Ishikawa (cell line): ENCODE measurements around the gene OGA.

Experiments
- CEBPB ChIP-seq: IDR thresholded peaks from 2 replicates; pipeline ENCODE4 v1.6.1; 2012
- EGR1 ChIP-seq: IDR thresholded peaks from 2 replicates; pipeline ENCODE4 v1.6.1; 2012
- EP300 ChIP-seq: IDR thresholded peaks from 2 replicates; pipeline ENCODE4 v1.6.1; 2012; ENCODE audit warnings: borderline replicate concordance
- NFIC ChIP-seq: IDR thresholded peaks from 2 replicates; pipeline ENCODE4 v1.6.1; 2012
- REST ChIP-seq: IDR thresholded peaks from 2 replicates; pipeline ENCODE4 v1.6.1; 2012; ENCODE audit warnings: low read depth, mild to moderate bottlenecking
- TCF12 ChIP-seq: IDR thresholded peaks from 2 replicates; pipeline ENCODE4 v1.6.1; 2012; ENCODE audit warnings: low read depth
- TF ChIP-seq, protein P1 (sequence below): IDR thresholded peaks from 2 replicates; pipeline ENCODE4 v1.6.1; 2012

DNA sequence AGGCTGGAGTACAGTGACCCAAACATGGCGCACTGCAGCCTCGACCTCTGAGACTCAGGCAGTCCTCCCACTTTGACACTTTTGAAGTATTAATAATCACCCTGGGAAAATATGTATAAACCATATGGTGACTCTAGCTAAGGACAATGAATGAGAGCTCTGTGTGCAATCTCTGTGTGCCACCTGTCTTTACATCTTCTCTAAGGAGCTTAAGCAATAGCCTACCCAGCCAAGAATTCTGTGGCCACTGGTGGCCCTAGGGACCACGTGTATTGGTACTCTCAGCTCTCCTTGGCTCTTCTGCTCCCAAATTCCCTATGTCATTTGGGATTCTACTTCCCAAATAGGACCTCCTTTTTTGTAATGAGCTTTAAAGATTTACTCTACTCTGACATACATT, 66.0 kb downstream of the OGA start:
- TF ChIP-seq CEBPB (no peak), EP300 (no peak), NFIC (no peak), EGR1 (no peak), REST (no peak), TCF12 (no peak)
- TF ChIP-seq, protein P1, sequence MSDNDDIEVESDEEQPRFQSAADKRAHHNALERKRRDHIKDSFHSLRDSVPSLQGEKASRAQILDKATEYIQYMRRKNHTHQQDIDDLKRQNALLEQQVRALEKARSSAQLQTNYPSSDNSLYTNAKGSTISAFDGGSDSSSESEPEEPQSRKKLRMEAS: no peak
